GM18951 (cell line): ENCODE data around the gene CDC42EP2.
"Not testable (repeated sequence)": the region's sequence is repeated elsewhere in the genome, so short reads cannot be mapped to it uniquely, and the experiment has no call there.

ENCODE experiments used
- POLR2A ChIP-seq: IDR thresholded peaks from 4 replicates; pipeline ENCODE4 v1.6.1; 2011; ENCODE audit warnings: mild to moderate bottlenecking; ENCODE audit not compliant: insufficient read length, insufficient read depth; ENCODE audit errors: extremely low read depth
- in situ Hi-C: fragments of 300-500 bp; cut with MboI; formaldehyde crosslinking; loops from one replicate; pipeline ENCODE4 v1.12.0; 2022; ENCODE audit warnings: low sequenced_read_pairs, mixed read lengths, inconsistent platforms; ENCODE audit not compliant: unreplicated experiment

CDC42EP2 gene

GRCh38 chr11:65315866-65316226 is 1.2 kb downstream of the CDC42EP2 start:
- in situ Hi-C loops = no loop called here
- TF ChIP-seq POLR2A = no peak

- in situ Hi-C loops = no loop called here
- TF ChIP-seq POLR2A = no peak
These were observed 1.8 kb downstream of the CDC42EP2 start for GRCh38 chr11:65316227-65317024.

GRCh38 chr11:65317025-65317786 is 2.5 kb downstream of the CDC42EP2 start:
- in situ Hi-C loops = no loop called here

GRCh38 chr11:65320386-65321075 is 5.9 kb downstream of the CDC42EP2 start:
- in situ Hi-C loops = no loop called here
- no peak for TF ChIP-seq POLR2A

More at GRCh38 chr11:65317025-65317786, 2.5 kb downstream of the CDC42EP2 start:
- no peak for TF ChIP-seq POLR2A

- no peak for TF ChIP-seq POLR2A
- in situ Hi-C loops = no loop called here
These were observed 6.4 kb downstream of the CDC42EP2 start for GRCh38 chr11:65321076-65321475.

- in situ Hi-C loops = no loop called here
These were observed 7.3 kb downstream of the CDC42EP2 start for GRCh38 chr11:65321828-65322485.

GRCh38 chr11:65323813-65324212 is 9.1 kb downstream of the CDC42EP2 start:
- in situ Hi-C loops = no loop called here
- TF ChIP-seq POLR2A = no peak

More at GRCh38 chr11:65321828-65322485, 7.3 kb downstream of the CDC42EP2 start:
- TF ChIP-seq POLR2A = no peak

GRCh38 chr11:65325435-65325834 is 10.8 kb downstream of the CDC42EP2 start:
- TF ChIP-seq POLR2A = no peak
- in situ Hi-C loops = no loop called here

GRCh38 chr11:65327021-65327420 is 12.4 kb downstream of the CDC42EP2 start:
- in situ Hi-C loops = no loop called here
- no peak for TF ChIP-seq POLR2A

GRCh38 chr11:65329478-65329877 is 14.8 kb downstream of the CDC42EP2 start:
- in situ Hi-C loops = no loop called here
- no peak for TF ChIP-seq POLR2A

GRCh38 chr11:65329944-65330403 is 15.3 kb downstream of the CDC42EP2 start:
- in situ Hi-C loops = no loop called here
- TF ChIP-seq POLR2A = no peak

GRCh38 chr11:65330544-65330943 is 15.9 kb downstream of the CDC42EP2 start:
- in situ Hi-C loops = no loop called here
- TF ChIP-seq POLR2A = no peak

GRCh38 chr11:65332591-65332990 is 17.9 kb downstream of the CDC42EP2 start:
- in situ Hi-C loops = not testable (repeated sequence)

GRCh38 chr11:65334696-65335295 is 20.1 kb downstream of the CDC42EP2 start:
- in situ Hi-C loops = no loop called here
- no peak for TF ChIP-seq POLR2A
